Cerebellar nuclear complex (tissue), 1 donor: ENCODE measurements around the gene DIRAS2.

Experiments used
- DNase-seq, 2 experiments: peaks; one replicate each; lab custom pipeline; 2025; lab: John Stamatoyannopoulos, UW

The DIRAS2 gene

DNA sequence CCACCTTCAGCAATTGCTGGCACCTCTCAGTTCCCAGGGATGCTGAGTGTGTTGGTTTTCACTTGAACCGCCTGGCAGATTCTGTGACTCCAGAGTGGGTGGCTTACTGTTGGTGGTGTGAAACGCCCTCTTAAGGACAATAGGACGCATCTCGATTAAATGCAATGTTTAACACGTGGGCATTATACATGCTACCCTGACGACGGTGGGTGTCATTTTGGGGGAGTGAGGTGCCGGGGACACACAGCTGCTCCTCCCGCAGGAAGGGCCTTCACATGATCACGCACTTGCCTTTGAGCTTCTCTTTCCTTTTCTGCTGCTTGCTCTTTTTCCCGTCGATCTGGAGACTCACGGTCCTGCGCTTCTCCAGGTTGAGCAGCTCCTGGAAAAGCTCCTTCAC is 29.7 kb downstream of the DIRAS2 start:
- DNase-seq = no peak

DNA sequence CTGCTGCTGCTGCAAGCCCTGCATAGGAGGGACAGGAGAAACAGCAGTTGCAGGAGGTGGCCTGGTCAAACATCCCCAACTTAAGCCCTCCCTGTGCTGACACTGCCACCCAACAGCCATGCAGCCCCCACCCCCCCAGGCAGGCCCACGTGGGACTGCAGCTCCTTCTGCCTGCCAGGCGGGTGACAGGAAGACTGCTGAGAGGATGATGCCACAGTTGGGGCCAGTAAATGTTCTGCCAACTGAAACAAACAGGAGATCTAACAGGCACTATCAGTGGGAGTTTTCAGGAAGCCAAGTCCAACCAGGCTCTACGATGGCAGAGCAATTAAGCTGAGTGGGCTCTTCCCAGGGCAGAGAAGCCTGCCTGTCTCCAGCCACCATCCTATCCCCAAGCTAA is 31.1 kb downstream of the DIRAS2 start:
- peak; percentile 48 to 91 for DNase-seq

DNA sequence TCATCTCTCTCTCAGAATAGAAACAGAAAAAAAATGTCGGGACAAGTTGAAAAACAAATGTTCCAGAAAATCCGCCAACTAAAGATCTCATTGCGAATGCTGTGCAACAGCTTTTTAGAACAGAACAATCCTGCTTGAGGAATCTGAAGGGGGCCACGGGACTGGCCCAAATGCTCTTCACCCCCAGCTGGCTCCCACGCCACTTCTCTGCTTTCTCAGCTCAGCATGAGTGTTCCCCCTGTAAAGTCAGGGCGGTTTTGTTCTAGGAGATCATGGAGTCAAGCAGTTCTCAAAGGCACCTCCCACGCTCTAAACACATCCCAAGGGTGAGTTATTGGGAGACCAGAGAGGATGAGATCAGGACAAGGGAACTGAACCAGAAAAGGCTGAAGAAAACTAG is 31.5 kb downstream of the DIRAS2 start:
- DNase-seq = peak in 1 of 2 experiments; percentile 80

DNA sequence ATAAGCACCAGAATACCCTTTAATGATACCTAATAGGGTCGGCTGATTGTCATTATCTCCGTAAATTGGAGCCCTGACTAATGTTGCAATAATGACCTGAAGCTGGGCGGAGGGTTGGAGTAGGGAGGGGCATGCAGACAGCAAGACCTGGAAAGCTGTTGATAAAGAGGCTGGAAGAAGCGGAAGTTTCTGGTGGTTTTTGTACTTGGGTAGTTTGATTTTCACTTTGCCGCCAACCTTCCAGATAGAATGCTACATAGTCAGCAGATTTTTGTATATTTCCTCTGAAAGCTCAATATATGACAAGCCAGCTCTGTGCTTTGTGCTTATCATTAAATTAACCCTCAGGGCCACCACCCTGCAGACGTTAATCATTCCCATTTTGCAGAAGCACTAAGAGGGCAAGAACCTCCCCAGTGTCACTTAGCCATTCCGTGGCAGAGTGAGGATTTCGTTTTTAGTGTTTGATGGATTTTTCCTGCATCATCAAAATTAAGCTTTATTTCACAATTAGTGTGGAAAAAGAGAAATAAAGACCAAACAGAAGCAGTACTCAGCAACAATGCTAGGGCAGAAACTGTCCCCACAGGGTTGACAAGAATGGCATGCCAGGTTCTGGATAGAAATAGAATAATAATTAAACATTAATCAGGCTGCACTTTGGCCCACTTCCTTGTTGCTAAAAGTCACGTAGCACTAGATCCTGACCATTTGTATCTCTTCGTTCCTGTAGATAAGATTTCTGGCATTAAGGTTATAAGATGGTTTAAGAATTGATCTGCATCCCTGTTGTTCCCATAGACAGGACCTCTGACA is 34.7 kb downstream of the DIRAS2 start:
- no peak for DNase-seq

DNA sequence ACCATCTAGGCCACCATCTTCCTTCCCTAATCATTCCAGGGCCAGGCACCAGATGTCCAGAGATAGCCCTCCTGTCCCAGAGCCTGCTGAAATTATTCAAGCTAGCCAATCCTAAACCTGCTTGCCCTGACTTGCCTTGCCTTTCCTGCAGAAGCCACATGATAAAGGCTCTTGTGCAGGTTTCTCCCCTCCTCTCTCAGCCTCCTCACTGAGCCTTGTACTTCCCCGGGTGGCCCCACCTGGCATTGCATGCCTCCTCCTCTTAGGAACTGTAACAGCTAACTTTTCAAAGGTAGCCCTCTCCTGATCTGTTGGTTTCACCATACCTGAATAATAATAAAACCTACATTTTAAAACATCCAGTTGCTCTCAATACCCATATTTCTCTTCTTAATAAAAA is 42.6 kb downstream of the DIRAS2 start:
- no peak for DNase-seq

DNA sequence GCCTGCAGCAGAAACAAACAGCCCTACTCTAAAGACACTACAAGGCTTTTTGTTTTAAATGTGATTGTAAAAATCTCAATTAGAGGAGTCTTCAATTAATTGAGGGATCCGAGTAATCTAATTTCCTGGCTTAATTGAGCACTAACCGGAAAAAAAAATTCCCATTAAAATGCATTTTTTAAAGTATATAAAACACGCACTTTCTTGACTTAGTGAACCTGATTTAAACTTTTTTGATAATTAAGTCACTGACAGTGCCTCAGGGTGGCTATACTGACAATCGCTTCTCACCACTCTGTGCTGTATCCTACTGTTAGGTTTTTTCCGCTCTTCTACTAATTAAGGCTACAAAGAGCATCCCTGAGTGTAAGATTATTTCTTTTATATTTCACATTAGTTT is 44.4 kb downstream of the DIRAS2 start:
- no peak for DNase-seq

DNA sequence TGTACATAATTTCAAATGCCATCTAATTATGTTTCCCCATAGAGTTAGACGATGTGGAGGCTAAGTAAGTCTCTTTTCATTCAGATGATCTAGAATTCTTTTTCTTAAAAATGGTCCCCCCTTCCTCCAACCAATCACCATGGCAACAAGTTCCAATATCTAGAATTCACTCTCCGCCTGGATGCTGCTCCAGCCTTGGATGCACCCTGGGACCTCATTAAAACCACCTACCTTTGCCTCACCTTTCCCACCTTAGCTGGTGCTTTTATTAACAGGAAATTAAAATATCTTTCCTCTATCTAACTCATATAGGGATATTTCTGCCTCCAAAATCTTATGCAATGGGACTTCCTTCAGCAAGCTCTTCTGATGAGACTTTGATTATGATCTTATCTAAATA is 49.0 kb downstream of the DIRAS2 start:
- DNase-seq = no peak

DNA sequence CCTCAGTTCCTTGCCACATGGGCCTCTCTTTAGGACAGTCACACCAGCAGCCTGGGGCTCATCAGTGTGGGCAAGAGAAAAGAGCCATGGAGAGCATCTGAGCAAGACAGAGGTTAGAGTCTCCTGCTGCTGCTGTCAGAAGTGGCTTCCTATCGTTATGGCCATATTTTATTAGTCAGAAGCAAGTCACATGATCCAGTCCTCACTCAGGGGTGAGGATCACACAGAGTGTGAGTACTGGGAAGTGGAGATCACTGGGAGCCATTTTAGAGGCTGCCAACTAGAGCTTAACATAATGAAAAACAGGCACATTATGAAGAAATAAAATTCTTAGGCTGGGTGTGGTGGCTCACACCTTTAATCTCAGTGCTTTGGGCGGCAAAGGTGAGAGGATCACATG is 62.0 kb downstream of the DIRAS2 start:
- DNase-seq = no peak

DNA sequence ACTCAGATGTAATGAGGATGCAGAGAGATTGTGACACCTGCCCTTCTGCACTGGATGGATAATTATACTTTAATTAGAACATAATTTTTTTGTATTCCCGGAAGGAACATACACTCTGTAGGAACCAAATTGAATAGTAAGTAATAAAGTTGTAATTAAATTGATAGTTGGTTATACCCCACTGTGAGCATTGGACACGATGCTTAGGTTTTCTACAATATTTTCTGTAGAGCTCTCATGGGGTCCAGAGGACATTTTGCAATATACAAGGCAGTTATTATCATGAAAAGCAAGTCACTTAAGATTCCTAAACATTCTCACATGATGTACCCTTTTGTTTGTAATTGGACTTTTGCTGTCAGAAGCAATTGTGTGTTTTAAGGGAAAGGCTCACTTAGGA is 63.4 kb downstream of the DIRAS2 start:
- DNase-seq = no peak

DNA sequence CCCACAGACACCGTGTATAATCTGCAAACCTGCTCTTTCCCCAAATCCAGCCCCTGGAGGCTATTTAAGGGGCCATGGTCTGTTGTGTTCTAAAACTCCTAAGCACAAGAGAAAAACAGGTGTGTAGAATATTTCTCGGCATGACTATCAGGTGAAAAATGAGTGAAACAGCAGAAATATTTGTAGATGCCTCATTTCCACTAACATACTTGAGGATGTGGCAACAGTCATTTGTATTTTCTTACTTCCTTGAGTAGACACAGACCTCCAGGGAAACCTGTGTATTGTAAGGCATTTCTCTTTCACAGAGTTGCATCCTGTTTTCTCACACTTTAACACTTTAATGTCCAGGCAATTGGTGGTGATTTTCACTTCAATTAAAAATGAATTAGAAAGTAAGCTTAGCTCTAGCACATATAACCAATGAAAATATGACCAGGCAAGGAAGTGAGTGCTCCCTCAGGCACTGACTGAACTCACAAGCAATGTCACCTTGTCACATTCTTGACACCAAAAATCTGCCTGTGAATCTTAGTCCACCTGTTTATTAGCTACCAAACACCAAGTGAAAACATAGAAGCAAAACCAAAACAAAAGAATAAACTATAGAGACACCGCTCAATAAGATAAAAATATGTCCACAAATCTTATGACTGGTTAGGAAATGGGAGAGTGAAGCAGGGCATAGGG is 64.4 kb downstream of the DIRAS2 start:
- DNase-seq = no peak

DNA sequence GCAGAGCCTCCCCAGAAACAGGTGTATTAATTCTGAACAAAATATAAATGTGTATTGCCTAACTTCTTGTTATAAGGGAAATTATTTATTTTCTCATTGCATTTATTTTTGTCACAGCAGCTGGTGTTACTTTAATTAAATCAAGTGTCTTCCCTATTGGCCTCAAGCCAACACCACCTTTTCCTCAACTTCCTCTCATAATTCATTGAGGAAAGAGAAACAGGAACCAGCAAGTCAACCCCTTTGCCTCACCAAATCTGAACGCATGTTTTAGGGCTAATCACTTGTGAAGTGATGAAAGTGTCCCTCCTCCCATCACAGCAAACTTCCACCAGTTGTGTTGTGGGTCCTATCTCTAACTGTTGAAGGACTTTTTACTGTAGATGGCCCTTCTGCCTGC is 73.1 kb downstream of the DIRAS2 start:
- no peak for DNase-seq

DNA sequence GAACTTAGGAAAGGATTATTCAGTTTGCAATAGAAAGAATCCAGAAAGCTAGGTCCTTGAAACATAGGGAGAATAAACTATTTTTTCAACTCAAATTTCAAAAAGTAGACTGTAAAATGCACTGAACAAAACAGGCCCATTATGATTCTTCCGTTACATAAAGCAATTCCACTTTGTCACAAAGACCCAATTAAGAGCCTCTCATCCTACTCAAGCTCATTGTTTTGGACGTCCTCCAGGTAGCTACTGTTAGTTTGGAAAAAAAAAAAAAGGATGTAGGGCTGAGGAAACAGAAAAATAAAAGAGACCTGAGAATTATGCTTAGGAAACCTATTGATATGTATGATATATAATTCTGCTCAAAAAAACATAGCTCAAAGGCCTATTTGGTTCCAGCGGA is 74.0 kb downstream of the DIRAS2 start:
- no peak for DNase-seq

DNA sequence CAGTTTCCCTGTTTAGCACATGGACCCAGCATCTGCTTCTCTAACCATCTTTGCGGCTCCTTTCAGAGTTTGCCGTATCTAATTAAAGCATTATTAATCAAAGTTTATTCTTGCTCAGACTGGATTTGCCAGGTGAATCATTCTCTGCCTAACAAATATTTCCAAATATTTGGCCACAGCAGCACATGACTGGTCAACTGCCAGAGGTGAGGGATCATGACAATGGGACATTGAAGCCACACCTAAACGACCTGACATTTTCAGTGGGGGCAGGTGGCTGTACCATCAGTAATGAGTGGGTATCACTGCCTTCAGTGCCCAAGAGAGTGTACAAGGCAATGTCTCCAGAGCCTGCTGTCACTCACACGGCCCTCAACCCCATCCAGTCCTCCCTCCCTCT is 80.4 kb downstream of the DIRAS2 start:
- no peak for DNase-seq
